Inflammatory macrophage treated with lipopolysaccharide for 1 hour (primary cell): ENCODE results near the gene FAM47E.
A peak's percentile ranks its signal among the peaks of the same experiment; 100 is the strongest.

Source experiments
- DNase-seq, 2 donors: peaks; one replicate each; pipeline ENCODE4 v3.0.0-alpha.2; 2020 to 2022

Gene FAM47E

DNA sequence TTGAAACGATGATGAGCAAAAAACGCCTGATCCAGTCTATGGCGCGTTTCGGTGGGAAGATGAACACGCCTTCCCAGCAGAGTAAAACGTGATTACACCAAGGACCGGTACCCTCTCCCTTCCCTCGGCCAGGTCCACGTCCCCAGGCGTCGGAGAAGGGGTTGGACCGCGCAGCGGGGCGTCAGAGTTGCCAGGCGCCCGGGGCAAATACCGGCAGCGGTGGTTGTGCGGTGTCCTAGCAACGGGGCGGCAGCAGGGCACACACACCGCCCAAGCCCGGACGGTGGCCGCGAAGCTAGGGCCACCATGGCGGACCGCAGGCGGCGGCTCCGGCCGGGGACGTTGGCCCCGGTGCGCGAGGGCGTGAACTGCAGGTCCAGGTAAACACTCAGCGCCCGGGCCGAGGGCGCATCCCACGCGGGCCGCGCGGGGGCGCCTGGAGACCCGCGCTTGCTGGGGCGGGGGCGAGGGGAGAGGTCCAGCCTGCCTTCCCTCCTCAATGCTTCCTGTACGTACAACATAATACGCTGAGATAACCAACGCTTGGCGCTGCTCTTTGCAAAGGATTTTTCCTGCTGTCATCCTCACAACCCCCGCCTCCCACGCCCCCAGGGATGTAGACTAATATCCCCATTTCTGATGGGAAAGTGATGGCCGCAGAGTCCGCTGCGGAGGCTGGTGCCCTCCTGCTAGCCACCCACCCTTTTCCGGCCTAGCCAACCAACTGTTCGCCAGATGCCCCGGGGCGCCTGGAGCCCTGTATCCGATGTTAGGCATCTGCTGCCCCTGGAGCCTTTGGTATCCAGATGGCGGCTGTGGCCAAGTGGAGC lies at the start of gene FAM47E:
TSS of gene FAM47E (plus strand) at position 281 of the 830 bp plus-strand sequence. CDS start at position 307, 26 bp downstream.
- peak; percentile 46 to 55 for DNase-seq

DNA sequence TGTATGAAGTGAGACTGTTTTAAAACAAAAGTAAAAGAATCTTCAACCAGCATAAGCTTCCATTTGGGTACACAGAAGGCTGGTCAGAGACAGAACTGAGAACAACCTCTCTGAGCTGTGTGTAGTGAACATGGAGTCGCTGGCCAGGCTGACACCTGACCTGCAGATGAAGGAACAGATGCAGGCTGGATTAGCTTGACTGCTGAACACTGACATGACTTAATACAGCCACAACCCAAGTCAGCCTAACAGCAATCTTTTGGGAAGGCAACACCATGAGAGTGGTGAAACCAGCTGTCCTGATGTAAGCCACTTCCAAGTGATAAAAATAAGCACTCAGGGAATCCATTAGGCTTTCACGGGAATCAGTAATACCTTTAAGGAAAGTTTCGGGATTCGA lies 48.0 kb upstream of the FAM47E start:
- DNase-seq, result no peak

DNA sequence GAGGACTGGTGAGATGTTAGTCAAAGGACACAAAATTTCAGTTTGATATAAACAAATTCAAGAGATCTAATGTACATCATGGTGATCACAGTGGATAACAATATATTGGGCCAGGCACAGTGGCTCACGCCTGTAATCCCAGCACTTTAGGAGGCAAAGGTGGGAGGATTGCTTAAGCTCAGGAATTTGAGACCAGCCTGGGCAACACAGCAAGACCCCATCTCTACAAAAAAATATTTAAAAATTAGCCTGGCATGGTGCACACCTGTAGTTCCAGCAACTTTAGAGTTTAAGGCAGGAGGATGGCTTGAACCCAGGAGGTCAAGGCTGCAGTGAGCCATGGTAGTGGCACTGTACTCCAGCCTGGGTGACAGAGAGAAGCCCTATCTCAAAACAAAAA lies 46.6 kb upstream of the FAM47E start:
- DNase-seq, result no peak

DNA sequence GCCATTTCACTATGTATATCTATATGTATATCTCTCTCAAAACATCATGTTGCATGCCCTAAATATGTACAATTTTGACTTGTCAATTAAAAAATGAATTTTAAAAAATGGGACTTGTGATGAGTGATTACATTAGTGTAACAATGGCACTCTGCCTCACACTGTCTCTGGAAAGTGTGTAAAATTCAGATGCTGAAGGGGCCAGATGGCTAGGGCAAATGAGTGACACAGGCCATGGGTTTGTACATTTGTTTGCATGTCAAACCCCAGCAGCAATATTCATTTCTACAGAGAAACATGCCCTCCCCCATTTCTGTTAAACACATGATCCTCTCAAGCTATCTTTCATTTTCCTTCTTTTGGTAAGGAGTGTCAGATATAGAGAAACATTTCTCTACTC lies 46.0 kb upstream of the FAM47E start:
- DNase-seq, result no peak

GRCh38 chr4:76206222-76206942 lies 45.1 kb upstream of the FAM47E start:
- no peak for DNase-seq

DNA sequence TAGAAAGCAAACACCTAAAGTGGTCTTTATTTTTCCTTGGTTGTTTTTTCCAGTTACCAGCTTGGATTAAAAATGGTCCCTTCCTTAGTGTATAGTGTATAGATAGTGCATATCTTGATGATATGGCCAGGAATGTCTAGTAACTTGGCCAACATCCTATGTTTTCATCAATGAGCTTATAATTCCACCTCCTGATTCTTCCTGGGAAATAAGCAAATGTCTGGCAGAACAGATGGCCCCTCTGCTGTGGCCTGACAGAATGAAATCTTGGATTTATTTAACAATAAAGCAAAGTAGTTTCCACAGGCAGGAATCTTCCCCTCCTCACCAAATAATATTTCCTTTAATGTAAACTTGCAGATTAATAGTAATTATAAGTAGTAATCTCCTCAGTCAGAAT lies 44.0 kb upstream of the FAM47E start:
- DNase-seq, result no peak

DNA sequence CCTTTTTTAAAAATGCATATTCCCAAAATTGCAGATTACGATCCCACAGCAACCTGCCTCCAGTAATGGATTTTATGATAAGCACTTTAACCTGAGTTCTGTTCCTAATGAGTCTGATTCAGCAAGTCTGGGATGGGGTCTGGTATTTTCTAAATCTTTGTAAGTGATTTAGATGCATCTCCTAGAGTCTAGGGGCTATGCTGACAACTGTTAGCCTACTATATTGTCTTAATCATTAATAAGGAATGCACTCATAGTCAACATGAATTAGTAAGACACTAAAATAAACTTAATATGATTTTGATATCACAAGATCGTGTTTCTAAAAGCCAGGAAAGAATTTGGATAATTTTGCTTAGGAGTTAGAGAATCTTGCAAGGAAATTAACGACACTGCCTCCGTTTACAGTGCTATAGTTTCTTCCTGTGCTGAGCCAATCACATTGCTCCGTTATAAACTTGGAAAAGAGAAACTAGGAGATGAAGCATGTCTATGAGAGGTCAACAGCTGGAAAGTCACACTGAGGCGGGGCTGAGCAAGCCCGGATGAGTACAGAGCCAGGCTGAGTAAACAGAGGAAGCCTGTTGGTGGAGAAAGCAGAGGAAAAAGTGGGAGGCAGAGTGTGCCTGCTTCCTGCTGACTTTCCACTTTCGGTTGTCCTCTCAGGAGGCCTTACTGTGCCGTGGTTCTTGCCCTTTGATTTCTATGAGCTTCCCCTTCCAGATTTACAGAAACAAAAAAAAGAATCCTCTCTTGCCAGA lies 43.3 kb upstream of the FAM47E start:
- DNase-seq, result peak; percentile 92 to 96

- no peak for DNase-seq
Observed at GRCh38 chr4:76209881-76210280, 41.6 kb upstream of the FAM47E start.

DNA sequence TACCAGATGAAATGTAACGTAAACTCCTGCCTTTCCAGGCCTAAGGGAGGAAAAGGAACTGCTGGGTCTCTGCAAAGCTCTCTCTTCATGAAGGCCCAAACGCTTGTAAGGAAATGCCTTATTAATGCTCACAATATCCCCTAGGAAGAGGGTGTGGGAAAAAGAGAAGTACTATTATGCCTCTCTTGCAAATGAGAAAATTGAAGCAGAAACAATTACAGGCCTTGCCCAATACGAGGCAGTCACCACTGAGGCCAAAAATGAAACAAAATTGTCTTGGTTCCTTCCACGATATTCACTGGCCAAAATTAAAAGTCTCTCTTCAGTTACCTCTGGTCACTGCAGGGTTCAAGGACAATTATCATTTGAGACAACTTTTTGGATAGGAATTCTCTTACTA lies 41.1 kb upstream of the FAM47E start:
- peak; percentile 68 to 80 for DNase-seq

DNA sequence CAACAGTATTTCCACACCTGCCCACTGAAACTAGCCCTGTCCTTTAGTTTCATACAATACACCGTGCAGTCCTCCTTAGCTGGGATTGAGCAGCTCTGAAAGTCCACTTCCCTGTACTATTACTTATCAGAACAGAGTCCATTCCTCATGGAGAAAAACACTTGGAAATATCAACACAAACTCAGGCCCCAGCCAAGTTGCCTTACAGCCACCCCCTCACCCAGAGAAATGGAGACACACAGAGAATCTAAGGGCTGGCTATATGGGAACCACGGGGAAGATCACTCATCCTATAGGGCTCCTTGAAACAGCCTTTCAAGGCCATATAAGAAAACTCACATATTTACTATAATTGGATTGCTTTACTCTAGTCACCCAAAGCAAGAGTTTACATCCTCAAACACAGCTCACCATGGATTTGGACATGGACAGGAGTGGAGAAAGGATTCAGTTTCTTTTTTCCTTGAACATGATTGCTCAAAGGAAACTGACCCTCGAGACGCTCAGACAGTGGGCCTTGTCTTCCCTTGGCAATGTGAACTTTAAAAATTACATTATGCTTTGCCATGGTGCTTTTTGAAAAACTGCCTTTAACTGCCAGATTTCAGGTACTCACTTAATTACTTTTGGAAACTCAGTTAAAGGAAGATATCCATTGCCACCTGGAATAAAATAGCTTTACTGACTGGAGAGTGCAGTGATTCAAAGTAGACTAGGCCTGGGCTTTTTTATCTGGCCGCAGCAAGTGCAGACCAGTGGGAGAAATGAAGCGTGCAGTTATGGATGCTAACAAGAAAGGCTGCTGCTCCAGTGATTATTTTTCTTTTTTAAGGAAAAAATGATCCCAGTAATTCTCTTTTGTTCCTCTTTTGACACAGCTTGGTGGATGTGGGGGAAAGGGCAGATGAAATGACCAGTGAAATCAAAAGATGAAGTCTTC lies 39.5 kb upstream of the FAM47E start:
- no peak for DNase-seq

DNA sequence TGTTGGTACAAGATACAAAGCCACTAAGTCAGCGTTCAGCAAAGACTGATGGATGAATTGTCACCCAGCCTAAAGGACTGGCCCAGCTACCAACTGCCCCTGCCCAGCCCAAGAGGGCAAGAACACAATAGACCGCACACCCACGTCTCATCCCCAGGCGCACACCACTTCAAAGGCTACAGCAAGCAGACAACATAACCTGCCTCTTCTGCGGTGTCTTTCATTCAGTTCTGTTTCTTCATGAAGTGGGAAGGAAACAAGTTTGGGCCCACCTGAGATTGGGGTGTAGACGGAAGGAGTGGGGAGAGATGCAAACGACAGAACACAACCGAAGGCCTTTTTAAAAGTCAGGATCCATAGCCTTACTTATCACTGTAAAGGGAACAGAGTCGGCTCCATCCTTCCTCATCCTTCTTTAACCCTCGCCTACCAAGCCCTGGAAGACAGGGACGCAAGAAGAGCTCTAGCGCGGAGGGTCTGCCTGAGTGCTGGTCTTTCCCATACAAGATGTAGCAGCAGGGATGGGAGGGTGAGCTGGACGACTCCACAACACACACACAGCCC lies 38.6 kb upstream of the FAM47E start:
- peak in 1 of 2 donors; percentile 17 for DNase-seq

DNA sequence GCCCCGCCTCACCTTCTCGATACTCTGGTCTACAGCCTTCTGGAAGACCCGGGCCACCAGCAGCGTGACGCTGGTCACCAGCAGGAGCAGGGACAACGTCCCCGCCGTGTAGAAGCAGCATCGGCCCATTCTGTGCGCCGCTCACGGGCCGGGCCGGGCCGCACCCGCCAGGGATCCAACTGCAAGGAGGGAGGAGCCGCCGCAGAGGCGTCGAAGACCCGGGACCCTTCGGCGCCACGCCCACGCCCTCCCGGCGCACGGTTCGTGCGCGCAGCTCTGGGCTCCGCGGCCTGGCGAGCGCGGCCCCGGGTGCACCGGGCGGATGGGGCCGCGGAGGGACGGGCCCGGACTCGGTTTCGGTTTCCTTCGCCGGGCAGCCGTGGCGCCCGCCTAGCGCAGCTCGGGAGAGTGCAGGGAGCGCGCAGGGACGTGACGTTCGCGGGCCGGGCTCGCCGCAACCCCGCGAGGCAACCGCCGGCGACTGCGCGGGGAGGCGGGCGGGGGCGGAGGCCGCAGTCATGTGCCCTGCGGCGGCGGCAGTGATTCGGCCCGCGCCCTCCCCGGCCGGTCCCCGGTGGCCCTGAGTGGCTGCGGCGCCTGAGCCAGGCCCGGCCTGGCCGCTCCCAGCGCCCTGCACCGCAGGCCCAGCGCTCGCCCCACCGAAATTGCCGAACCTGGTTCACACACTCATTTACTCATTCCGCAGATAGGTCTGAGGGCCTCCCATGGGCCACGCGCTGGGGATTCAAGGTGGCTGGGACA lies 37.9 kb upstream of the FAM47E start, which contains the start of gene SCARB2:
TSS of gene SCARB2 (minus strand) at position 410 of the 762 bp plus-strand sequence. CDS start at position 129, 281 bp downstream.
- DNase-seq, result peak; percentile 84

DNA sequence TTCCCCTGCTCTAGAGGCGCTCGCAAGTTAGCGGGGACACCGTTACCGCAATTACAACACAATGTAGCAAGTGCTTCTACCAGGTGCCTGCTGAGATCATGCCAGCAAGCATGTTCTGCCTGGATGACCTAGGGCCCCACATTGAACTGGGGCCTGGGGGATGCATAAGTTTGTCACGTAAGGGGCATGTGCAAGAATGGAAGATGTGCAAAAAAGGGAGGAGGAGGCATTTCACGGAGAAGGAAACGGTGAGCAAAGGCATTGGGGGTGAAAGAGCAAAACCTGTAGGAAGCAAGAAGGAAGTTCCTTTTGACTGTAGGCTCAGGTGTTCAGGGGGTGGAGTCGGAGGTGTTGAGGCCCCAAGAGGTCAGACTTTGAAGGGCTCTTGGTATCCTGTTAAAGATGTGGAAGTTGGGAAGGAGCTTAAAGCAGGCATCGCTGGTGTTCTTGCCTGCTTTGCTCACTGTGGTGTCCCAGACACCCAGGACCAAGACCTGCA lies 37.3 kb upstream of the FAM47E start:
- DNase-seq, result no peak

DNA sequence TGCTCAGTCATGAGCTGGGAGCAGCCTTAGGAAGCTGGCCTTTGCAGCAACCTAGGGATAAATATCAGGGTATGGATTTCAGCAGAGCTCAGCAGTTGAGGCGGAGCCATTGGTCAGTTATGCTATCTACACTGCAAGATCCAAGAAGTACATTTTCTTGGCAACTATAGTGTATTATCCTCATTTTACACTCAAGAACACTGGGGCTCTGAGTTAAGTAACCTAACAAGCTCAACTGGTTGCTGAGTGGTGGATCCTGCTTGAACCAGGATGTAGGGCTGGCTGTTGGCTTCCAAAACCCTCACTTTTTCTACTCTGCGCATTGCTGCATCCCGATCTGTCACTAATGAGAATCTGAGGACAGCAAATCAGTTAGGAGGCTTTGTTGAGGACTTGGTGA lies 36.4 kb upstream of the FAM47E start:
- no peak for DNase-seq

DNA sequence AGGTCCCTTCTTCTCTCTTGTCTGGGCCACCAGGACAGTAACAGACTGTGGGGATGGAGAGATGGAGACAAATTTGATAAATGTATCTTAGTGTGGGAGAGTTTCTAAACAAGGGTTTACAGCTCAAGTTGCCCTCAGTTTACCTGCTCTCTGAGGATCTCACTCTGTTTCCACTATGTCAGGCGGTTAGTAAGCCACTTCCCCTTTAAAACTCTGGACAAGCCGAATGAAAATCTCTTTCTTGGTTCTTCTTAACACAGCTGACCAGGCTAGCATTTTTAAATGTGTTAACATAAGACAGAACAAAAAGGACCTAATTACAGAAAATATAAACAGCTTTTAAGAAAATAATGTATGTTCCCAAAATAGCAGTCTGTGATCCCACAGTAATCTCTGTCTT lies 35.0 kb upstream of the FAM47E start:
- DNase-seq, result peak in 1 of 2 donors; percentile 32

- no peak for DNase-seq
Observed at GRCh38 chr4:76216975-76217814, 34.3 kb upstream of the FAM47E start.

- DNase-seq, result peak; percentile 70 to 75
Observed at GRCh38 chr4:76219299-76220055, 32.0 kb upstream of the FAM47E start.

DNA sequence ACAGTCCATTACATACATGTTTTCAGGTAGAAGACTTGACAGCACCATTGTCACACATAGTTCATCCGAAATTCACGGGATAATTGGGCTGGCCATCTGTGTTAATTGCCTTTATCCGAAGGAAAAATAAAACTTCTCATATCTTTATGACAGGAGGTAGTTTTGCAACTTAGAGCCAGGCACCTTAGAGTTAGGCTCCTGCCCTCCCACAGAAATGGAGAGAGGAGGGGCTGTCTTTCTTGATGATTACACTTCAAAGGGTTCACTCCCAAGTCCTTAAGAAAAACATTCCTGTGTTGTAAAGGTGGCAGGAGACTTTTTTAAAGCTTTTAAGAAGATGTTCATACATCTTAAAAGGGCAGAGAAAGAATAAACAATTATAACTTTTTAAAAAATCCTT lies 27.4 kb upstream of the FAM47E start:
- DNase-seq, result no peak

- DNase-seq, result no peak
Observed at GRCh38 chr4:76226418-76226817, 25.1 kb upstream of the FAM47E start.
